ENCODE results near the gene RGS1.

DNA sequence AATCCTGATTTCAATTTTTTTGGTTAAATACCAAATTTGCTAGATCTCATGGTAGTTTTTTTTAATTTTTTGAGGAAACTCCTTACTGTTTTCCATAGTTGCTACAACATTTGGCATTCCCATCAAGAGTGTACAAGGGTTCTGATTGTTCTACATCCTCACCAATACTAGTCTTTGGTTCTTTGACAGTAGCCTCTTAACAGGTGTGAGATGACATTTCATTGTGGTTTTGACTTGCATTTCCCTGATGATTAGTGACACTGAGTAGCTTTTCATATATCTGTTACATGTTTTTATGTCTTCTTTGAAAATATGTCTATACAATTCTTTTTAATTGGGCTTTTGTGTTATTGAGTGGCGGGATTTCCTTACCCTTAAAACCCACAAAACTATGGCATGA lies 39.5 kb downstream of the RGS1 start:
- TF ChIP-seq TAF1 (IDR thresholded peaks at IDR 0.05; ENCODE audit: low read depth, low read length), result no peak
- TF ChIP-seq POLR2A (IDR thresholded peaks at IDR 0.05; ENCODE audit: low read depth, low read length), result no peak
- no peak for TF ChIP-seq POLR2AphosphoS5 (IDR thresholded peaks at IDR 0.05; ENCODE audit: low read depth, low read length)
- no peak for TF ChIP-seq SPI1 (IDR thresholded peaks at IDR 0.05; ENCODE audit: low read depth, low read length)
